PFSK-1 (cell line): Measurements from ENCODE around the gene CABP5.

ENCODE experiments used
- FOXP2 ChIP-seq: optimal IDR thresholded peaks from 2 replicates; pipeline ENCODE3; 2011; ENCODE audit warnings: borderline replicate concordance, control low read depth, inconsistent platforms; ENCODE audit not compliant: insufficient read depth; ENCODE audit errors: extremely low read length, extremely low read depth
- POLR2AphosphoS5 ChIP-seq: IDR thresholded peaks from 2 replicates; pipeline ENCODE4 v1.6.1; 2012; ENCODE audit warnings: low read depth, mild to moderate bottlenecking, control low read depth, low read length, moderate library complexity
- REST ChIP-seq, 2 experiments: IDR thresholded peaks; 2 replicates each; pipeline versions ENCODE4 v1.6.1 to v1.8.0; 2011 to 2012; ENCODE audit warnings: low read depth in 2 of 2, low read length in 2 of 2, control low read depth in 1 of 2, inconsistent platforms in 1 of 2, mild to moderate bottlenecking in 1 of 2, moderate library complexity in 1 of 2; ENCODE audit not compliant: insufficient read depth in 1 of 2
- SIN3A ChIP-seq: IDR thresholded peaks from 2 replicates; pipeline ENCODE4 v1.6.1; 2012; ENCODE audit warnings: mild to moderate bottlenecking, low read length, moderate library complexity, borderline replicate concordance; ENCODE audit not compliant: insufficient read depth
- TAF1 ChIP-seq: IDR thresholded peaks from 2 replicates; pipeline ENCODE4 v1.6.1; 2012; ENCODE audit warnings: low read length, control low read depth, borderline replicate concordance; ENCODE audit not compliant: insufficient read depth

- TF ChIP-seq TAF1 (no peak), REST (IDR thresholded peaks at IDR 0.05; ENCODE audit: insufficient read depth in 1 of 2, low read depth in 2 of 2, low read length in 2 of 2) (no peak), POLR2AphosphoS5 (no peak), SIN3A (no peak), FOXP2 (no peak)
These were observed 41.2 kb upstream of the CABP5 start for GRCh38 chr19:48085076-48085475.
